GM19455 (cell line): ENCODE data around the gene BMAL1.

Experiments
- ATAC-seq: cut with Tn5 transposase; IDR thresholded peaks from one replicate; pipeline ENCODE4 v1.9.1; 2021; ENCODE audit not compliant: unreplicated experiment

Gene BMAL1

GRCh38 chr11:13315517-13316432 is 38.2 kb downstream of the BMAL1 start:
- no peak for ATAC-seq

- ATAC-seq, result no peak
Observed at GRCh38 chr11:13316528-13316961, 39.0 kb downstream of the BMAL1 start.

- ATAC-seq, result no peak
Observed at GRCh38 chr11:13317293-13318080, 39.9 kb downstream of the BMAL1 start.

GRCh38 chr11:13318498-13319295 is 41.1 kb downstream of the BMAL1 start:
- peak; percentile 72 for ATAC-seq

- ATAC-seq, result no peak
Observed at GRCh38 chr11:13320688-13321087, 43.1 kb downstream of the BMAL1 start.

GRCh38 chr11:13321431-13321830 is 43.8 kb downstream of the BMAL1 start:
- no peak for ATAC-seq

- no peak for ATAC-seq
Observed at GRCh38 chr11:13324141-13324540, 46.6 kb downstream of the BMAL1 start.

- ATAC-seq, result no peak
Observed at GRCh38 chr11:13324709-13325108, 47.1 kb downstream of the BMAL1 start.

- no peak for ATAC-seq
Observed at GRCh38 chr11:13327421-13327820, 49.8 kb downstream of the BMAL1 start.

- ATAC-seq, result no peak
Observed at GRCh38 chr11:13328286-13328685, 50.7 kb downstream of the BMAL1 start.

GRCh38 chr11:13329670-13330356 is 52.2 kb downstream of the BMAL1 start:
- ATAC-seq, result no peak

- no peak for ATAC-seq
Observed at GRCh38 chr11:13332124-13332523, 54.5 kb downstream of the BMAL1 start.

- ATAC-seq, result no peak
Observed at GRCh38 chr11:13333456-13333957, 55.9 kb downstream of the BMAL1 start.

GRCh38 chr11:13334034-13334786 is 56.6 kb downstream of the BMAL1 start:
- no peak for ATAC-seq

GRCh38 chr11:13335319-13335718 is 57.7 kb downstream of the BMAL1 start:
- peak; percentile 51 for ATAC-seq

GRCh38 chr11:13336246-13336878 is 58.8 kb downstream of the BMAL1 start:
- no peak for ATAC-seq

GRCh38 chr11:13338019-13338426 is 60.4 kb downstream of the BMAL1 start:
- no peak for ATAC-seq

GRCh38 chr11:13338427-13339069 is 61.0 kb downstream of the BMAL1 start:
- ATAC-seq, result no peak
